ENCODE measurements around the gene LRRC36. TPM values are rescaled to one million over a fixed set of nuclear protein-coding genes. Genes with fewer than 3 reads are reported as not detected.

The LRRC36 gene
- total and polyA plus RNA-seq, 2 of the 13 experiments (the other 11 are each of a cell fraction or from before 2014, with no cell fraction given): 0.12 to 0.15 TPM

DNA sequence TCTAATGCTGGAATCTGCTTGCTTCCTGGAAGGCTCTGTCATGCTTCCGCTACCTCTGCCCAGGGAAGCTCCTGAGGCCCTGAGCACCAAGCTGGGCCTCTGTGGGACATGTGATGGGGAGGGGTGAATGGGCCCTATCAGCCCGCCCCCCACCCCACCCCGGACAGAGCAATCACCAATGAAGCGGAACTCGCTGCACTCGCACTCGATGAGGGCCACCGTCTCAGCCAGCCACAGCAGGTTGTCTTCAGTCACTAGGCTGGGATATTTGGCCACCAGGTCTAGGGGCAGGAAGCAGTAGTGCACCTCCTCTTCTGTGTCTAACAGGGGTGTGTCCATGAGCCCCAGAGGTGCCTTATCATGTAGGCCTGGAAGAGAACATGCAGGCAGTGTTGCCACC is 23.6 kb upstream of the LRRC36 start (continued):
- TF ChIP-seq HNF4G (IDR thresholded peaks at IDR 0.05; ENCODE audit: borderline replicate concordance, low read depth, low read length) (no peak), HNF4G (CRISPR knock-in tag; IDR thresholded peaks at IDR 0.05; ENCODE audit: borderline replicate concordance, low read depth) (no peak), ZNF883 (CRISPR knock-in tag; IDR thresholded peaks at IDR 0.05; ENCODE audit: not compliant biosample characterization) (no peak)
- TF ChIP-seq, protein P1, sequence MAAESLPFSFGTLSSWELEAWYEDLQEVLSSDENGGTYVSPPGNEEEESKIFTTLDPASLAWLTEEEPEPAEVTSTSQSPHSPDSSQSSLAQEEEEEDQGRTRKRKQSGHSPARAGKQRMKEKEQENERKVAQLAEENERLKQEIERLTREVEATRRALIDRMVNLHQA (CRISPR knock-in tag; IDR thresholded peaks at IDR 0.05): no peak

DNA sequence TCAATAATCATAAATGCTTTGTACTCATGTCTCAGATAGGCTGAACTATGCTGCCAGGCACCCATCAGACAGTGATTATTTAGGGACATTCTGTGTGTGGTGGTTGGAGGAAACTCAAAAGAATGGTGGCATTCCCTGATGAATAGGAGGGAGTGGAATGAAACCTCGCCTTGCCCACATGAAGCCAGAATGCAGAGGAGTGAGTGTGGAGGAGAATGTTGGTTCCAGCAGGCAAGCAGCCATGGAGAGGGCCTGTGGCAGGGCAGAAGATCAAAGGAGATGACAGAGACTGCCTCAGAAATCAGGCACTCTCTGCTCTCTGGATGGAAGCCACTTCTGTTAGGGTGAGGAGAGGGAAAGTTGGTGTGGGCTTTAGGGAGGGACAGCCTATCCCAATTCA is 22.6 kb upstream of the LRRC36 start:
- H3K27me3 ChIP-seq (ENCODE audit: control insufficient read depth in 1 of 2, insufficient read depth in 2 of 2, low read length in 2 of 2): peaks cover 4 to 41% of the 10 kb centered on the region in 2 experiments; a peak in 3 of 5 replicates
- H4K20me1 ChIP-seq (ENCODE audit: insufficient read depth, low read length): no peaks in the 10 kb centered on the region
- H3K9me3 ChIP-seq (ENCODE audit: low read length): no peaks in the 10 kb centered on the region
- FAIRE-seq (no peak), ATAC-seq (no peak), DNase-seq (ENCODE audit: low spot score) (no peak)
- no peak overlapping the region for H3K4me2 ChIP-seq (ENCODE audit: low read depth, low read length)
- H3K4me3 ChIP-seq (replicated peaks in 1 of 3; ENCODE audit: insufficient read depth in 1 of 3, low read depth in 2 of 3, low read length in 3 of 3): no peak overlapping the region
- H3K36me3 ChIP-seq (replicated peaks in 1 of 2; ENCODE audit: control insufficient read depth in 1 of 2, insufficient read depth in 2 of 2, low read length in 2 of 2): no peaks in the 10 kb centered on the region
- intact Hi-C loops (cut with micrococcal nuclease; ENCODE audit: unreplicated experiment) (no loop called here), in situ Hi-C loops (cut with HindIII; ENCODE audit: extremely low pct_ligation_motif_present, low pct_unique_long_range_greater_than_20kb) (no loop called here)
- H3K27ac ChIP-seq (ENCODE audit: extremely low read length, insufficient read depth, low read length): no peak overlapping the region
- BruUV-seq (replicated peaks): no TSS peak
- CTCF ChIA-PET (ENCODE audit: low intra/inter-chr PET ratio, low total read pairs): no interaction called here
- H3K79me2 ChIP-seq (ENCODE audit: insufficient read depth, low read length): no peaks in the 10 kb centered on the region
- POLR2A ChIA-PET: no interaction called here
- H2AFZ ChIP-seq (ENCODE audit: low read length): no peak overlapping the region
- H3K9ac ChIP-seq (ENCODE audit: insufficient read depth, low read depth, low read length): no peak overlapping the region
- H3K4me1 ChIP-seq (ENCODE audit: insufficient read depth, low read length): no peaks in the 10 kb centered on the region
- 0% methylated on average over 1 of the region's 1 CpG for WGBS (ENCODE audit: low lambda C conversion rate)
- TF ChIP-seq MED1 (CRISPR knock-in tag; IDR thresholded peaks at IDR 0.05) (no peak), ZNF558 (CRISPR knock-in tag; IDR thresholded peaks at IDR 0.05; ENCODE audit: borderline replicate concordance) (no peak), KDM4B (CRISPR knock-in tag; IDR thresholded peaks at IDR 0.05) (no peak), ZNF569 (CRISPR knock-in tag; IDR thresholded peaks at IDR 0.05; ENCODE audit: borderline replicate concordance) (no peak), FOXA1 (IDR thresholded peaks at IDR 0.05) (no peak), FOXA1 (CRISPR knock-in tag; IDR thresholded peaks at IDR 0.05) (no peak), NBN (conservative IDR thresholded peaks at IDR 0.05) (no peak), KLF15 (CRISPR knock-in tag; IDR thresholded peaks at IDR 0.05; ENCODE audit: borderline replicate concordance) (no peak), ZNF124 (CRISPR knock-in tag; IDR thresholded peaks at IDR 0.05) (no peak)
- TF ChIP-seq, protein P2, sequence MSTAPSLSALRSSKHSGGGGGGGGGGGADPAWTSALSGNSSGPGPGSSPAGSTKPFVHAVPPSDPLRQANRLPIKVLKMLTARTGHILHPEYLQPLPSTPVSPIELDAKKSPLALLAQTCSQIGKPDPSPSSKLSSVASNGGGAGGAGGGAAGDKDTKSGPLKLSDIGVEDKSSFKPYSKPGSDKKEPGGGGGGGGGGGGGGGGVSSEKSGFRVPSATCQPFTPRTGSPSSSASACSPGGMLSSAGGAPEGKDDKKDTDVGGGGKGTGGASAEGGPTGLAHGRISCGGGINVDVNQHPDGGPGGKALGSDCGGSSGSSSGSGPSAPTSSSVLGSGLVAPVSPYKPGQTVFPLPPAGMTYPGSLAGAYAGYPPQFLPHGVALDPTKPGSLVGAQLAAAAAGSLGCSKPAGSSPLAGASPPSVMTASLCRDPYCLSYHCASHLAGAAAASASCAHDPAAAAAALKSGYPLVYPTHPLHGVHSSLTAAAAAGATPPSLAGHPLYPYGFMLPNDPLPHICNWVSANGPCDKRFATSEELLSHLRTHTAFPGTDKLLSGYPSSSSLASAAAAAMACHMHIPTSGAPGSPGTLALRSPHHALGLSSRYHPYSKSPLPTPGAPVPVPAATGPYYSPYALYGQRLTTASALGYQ (CRISPR knock-in tag; IDR thresholded peaks at IDR 0.05): no peak
- TF ChIP-seq, protein P3, sequence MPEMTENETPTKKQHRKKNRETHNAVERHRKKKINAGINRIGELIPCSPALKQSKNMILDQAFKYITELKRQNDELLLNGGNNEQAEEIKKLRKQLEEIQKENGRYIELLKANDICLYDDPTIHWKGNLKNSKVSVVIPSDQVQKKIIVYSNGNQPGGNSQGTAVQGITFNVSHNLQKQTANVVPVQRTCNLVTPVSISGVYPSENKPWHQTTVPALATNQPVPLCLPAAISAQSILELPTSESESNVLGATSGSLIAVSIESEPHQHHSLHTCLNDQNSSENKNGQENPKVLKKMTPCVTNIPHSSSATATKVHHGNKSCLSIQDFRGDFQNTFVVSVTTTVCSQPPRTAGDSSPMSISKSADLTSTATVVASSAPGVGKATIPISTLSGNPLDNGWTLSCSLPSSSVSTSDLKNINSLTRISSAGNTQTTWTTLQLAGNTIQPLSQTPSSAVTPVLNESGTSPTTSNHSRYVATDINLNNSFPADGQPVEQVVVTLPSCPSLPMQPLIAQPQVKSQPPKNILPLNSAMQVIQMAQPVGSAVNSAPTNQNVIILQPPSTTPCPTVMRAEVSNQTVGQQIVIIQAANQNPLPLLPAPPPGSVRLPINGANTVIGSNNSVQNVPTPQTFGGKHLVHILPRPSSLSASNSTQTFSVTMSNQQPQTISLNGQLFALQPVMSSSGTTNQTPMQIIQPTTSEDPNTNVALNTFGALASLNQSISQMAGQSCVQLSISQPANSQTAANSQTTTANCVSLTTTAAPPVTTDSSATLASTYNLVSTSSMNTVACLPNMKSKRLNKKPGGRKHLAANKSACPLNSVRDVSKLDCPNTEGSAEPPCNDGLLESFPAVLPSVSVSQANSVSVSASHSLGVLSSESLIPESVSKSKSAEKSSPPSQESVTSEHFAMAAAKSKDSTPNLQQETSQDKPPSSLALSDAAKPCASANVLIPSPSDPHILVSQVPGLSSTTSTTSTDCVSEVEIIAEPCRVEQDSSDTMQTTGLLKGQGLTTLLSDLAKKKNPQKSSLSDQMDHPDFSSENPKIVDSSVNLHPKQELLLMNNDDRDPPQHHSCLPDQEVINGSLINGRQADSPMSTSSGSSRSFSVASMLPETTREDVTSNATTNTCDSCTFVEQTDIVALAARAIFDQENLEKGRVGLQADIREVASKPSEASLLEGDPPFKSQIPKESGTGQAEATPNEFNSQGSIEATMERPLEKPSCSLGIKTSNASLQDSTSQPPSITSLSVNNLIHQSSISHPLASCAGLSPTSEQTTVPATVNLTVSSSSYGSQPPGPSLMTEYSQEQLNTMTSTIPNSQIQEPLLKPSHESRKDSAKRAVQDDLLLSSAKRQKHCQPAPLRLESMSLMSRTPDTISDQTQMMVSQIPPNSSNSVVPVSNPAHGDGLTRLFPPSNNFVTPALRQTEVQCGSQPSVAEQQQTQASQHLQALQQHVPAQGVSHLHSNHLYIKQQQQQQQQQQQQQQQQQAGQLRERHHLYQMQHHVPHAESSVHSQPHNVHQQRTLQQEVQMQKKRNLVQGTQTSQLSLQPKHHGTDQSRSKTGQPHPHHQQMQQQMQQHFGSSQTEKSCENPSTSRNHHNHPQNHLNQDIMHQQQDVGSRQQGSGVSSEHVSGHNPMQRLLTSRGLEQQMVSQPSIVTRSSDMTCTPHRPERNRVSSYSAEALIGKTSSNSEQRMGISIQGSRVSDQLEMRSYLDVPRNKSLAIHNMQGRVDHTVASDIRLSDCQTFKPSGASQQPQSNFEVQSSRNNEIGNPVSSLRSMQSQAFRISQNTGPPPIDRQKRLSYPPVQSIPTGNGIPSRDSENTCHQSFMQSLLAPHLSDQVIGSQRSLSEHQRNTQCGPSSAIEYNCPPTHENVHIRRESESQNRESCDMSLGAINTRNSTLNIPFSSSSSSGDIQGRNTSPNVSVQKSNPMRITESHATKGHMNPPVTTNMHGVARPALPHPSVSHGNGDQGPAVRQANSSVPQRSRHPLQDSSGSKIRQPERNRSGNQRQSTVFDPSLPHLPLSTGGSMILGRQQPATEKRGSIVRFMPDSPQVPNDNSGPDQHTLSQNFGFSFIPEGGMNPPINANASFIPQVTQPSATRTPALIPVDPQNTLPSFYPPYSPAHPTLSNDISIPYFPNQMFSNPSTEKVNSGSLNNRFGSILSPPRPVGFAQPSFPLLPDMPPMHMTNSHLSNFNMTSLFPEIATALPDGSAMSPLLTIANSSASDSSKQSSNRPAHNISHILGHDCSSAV (CRISPR knock-in tag; IDR thresholded peaks at IDR 0.05; ENCODE audit: borderline replicate concordance): no peak
